ENCODE measurements around the gene COX5B.
"Not testable (repeated sequence)": the region's sequence is repeated elsewhere in the genome, so short reads cannot be mapped to it uniquely, and the experiment has no call there.

The COX5B gene

DNA sequence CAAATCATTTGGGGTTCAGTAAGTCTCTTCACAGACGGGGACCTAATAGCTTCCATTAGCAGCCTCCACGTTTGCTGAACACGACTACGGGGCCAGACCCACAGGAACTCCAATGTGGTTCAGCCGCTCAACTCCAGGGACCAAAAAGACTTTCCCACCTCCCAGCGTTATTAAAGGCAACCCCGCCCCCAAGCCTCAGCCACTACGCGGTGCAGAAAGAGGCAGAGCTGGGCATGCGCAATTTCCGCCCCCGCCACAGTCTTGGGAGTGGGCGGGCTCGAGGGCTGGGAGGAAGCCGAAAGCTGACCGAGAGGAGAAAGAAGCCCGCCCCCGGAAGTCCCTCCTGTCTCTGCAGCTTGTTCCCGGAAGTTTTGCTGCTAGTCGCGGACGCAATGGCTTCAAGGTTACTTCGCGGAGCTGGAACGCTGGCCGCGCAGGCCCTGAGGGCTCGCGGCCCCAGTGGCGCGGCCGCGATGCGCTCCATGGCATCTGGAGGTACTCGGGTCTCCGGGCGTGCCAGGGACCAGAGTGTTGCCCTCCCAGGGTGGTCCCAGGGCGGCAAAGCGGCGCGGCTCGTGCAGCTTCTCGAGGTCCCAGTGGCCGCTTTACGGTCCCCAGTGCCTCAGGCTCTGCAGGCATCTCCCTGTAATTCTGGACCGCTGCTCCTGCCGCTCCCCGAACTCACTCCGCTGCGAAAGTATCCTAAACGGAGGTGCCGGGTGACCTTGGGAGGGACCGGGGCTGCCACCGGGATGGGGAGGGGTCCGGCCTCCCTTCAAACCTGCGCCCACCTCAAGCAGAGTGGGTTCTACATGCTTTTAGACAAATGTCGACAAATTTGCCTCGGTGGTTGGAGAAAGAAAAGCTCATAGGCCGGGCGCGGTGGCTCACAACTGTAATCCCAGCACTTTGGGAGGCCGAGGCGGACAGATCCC lies at the start of gene COX5B:
Gene COX5B, plus strand, starts transcription at position 368 of the 935 bp plus-strand sequence. Its CDS starts 25 bp downstream, at position 393.
- DNase-seq, result peak; percentile 97

DNA sequence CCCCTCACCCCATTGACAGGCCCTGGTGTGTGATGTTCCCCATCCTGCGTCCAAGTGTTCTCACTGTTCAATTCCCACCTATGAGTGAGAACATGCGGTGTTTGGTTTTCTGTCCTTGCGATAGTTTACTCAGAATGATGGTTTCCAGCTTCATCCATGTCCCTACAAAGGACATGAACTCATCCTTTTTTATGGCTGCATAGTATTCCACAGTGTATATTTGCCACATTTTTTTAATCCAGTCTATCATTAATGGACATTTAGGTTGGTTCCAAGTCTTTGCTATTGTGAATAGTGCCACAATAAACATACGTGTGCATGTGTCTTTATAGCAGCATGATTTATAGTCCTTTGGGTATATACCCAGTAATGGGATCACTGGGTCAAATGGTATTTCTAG lies 49.7 kb upstream of the COX5B start:
- not testable (repeated sequence) for DNase-seq

DNA sequence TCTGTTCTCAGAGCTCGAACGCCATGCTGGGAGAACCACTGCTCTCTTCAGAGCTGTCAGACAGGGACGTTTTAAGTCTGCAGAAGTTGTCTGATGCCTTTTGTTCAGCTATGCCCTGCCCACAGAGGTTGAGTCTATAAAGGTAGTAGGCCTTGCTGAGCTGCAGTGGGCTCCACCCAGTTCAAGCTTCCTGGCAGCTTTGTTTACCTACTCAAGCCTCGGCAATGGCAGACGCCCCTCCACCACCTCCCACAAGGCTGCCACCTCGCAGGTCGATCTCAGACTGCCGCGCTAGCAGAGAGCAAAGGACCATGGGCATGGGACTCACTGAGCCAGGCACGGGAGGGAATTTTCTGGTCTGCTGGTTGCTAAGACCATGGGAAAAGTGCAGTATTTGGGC lies 44.3 kb upstream of the COX5B start:
- not testable (repeated sequence) for DNase-seq

- DNase-seq, result not testable (repeated sequence)
Observed at GRCh38 chr2:97605109-97605508, 40.8 kb upstream of the COX5B start.

- not testable (repeated sequence) for DNase-seq
Observed at GRCh38 chr2:97605524-97606339, 40.1 kb upstream of the COX5B start.

- DNase-seq, result not testable (repeated sequence)
Observed at GRCh38 chr2:97608745-97609144, 37.1 kb upstream of the COX5B start.

DNA sequence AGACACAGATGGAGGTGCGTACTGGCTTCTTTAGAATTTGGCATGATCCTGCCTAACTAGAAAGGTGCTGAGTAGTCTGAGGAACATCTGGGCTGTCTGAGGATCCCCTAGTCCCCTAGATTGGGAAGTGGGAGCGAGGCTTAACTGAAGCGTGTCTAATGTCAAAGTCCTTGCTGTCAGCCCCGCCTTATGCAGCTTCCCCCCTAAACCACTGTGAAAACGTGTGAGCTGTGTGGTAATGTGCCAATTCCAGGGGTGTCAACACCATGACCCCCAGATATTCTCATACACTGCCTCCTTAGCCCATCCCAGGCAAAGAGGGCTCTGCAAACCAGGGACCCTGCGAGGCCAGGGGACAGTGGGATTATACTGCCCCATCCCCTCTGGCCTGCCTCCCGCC lies 34.0 kb upstream of the COX5B start:
- DNase-seq, result not testable (repeated sequence)

GRCh38 chr2:97615746-97616145 lies 30.1 kb upstream of the COX5B start:
- DNase-seq, result not testable (repeated sequence)

DNA sequence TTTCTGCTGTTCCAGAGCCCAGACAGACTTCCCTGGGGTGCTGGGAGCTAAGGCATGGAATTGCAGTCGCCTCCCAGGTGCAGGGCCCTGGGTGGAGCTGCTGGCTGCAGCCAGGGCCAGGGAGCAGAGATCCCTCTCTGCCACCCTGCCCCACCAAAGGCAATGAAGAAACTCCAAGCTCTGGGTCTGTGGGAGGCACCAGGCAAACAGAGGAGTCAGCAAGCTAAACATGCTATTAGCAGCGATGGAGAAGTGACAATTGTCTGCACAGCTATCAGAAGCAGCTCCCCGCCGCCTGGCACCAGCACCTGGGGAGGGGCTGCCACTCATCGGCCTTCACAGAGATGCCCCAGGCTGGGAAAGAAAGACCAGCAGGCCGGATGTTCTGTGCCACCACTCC lies 28.0 kb upstream of the COX5B start:
- no peak for DNase-seq

- DNase-seq, result peak; percentile 34
Observed at GRCh38 chr2:97618939-97619827, 26.7 kb upstream of the COX5B start.

DNA sequence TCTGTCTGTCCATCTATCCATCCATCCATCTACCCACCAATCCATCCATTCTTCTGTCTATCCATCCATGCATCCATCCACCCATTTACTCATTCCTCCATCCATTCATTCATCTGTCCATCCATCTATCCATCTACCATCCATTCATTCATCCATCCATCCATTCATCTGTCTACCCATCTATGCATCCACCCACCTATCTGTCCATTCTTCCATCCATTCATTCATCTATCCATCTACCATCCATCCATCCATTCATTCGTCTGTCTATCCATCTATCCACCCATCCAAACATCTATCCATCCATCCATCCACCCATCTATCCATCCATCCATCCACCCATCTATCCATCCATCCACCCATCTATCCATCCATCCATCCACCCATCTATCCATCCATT lies 25.4 kb upstream of the COX5B start:
- DNase-seq, result not testable (repeated sequence)

- DNase-seq, result not testable (repeated sequence)
Observed at GRCh38 chr2:97622976-97623375, 22.9 kb upstream of the COX5B start.

- not testable (repeated sequence) for DNase-seq
Observed at GRCh38 chr2:97625354-97626048, 20.4 kb upstream of the COX5B start.

DNA sequence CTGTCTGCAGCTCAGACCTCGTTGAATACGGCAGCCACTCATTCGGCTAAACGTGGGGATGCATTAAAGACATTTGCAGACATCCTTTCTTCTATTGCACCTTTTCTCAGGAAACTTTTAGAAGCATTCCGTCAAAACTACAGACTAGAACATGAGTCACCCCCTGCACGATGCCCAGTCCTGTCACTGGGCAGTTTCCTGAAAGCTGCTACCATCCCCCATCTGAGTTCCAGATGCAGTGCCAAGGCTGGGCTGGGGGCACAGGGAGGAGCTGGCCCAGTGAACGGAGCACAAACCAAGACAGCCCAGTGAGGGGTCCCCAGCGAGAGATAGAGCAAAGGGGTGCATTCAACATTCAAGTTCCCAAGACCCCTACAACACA lies 19.8 kb upstream of the COX5B start:
- DNase-seq, result not testable (repeated sequence)

DNA sequence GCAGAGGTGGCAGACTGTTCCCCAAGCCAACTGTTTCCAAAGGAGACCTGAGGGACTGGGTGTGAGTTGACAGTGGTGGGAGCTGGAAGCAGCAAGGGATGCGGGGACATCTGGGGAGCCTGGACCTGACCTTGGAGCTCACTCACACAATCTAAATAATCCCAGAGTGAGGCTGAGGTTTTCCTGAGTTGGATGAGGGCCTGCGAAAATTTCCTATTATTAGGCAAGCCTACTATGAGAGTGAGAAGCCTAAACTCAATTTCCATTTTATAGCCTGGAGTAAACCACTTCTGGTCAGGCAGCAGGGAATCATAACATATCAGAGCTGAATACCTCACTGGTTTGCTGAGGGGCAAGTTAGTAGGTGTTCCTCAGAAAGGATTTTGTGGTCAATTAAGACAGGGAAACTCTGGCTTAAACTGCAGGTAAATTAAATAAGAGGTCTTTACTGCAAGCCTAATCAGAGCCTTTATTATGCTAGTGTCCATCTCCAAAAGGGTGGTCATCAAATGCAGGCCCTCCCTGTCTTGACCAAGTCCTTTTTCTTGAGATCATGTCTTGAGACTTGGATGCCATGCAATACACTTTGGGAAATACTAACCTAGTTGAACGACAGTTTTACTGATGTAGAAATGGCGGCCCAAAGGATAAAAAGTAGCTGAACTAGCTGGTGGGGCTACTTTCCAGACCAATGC lies 1.7 kb upstream of the COX5B start:
- no peak for DNase-seq

DNA sequence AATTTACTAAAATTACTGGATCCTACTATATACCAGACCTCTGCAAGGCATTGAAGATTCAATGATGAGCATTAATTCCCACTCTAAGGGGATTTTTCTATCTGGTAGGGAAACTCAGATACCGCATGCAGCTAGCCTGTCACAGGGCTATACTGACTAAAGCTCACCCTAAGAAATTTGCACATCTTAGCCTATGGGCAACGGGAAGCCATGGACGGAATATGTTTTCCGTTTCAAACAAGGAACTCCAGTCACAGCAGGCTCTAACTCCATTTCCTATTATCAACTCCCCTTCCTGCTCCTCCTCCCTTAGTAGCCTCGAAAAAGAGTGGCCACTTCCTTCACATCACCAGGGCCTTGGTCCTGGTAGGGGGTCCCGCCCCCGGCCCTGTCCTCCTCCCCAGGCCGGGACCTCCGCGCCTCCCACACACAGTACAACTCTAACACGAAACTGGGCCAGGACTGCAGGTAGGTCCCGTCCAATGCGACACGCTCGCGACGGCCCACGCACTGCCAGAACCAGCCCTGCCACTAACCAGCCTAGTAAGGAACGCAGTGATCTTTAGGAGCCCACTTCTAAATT lies 659 bp upstream of the COX5B start:
- peak; percentile 9 for DNase-seq

DNA sequence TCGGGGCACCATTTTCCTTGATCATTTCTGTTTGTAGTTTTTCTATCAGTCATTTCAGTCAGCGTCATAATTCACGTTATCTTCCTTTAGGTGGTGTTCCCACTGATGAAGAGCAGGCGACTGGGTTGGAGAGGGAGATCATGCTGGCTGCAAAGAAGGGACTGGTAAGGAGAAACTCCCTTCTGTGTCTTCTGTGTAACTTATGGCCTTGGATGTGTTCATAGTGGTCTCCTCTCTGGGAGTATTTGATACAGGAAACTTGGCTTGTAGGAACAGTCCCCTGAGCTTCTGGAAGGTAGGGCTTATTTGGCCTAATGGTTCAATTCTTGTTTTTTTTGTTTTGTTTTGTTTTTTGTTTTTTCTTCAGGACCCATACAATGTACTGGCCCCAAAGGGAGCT lies 1.1 kb downstream of the COX5B start:
- DNase-seq, result no peak

GRCh38 chr2:97651114-97651513 lies 5.3 kb downstream of the COX5B start:
- no peak for DNase-seq

DNA sequence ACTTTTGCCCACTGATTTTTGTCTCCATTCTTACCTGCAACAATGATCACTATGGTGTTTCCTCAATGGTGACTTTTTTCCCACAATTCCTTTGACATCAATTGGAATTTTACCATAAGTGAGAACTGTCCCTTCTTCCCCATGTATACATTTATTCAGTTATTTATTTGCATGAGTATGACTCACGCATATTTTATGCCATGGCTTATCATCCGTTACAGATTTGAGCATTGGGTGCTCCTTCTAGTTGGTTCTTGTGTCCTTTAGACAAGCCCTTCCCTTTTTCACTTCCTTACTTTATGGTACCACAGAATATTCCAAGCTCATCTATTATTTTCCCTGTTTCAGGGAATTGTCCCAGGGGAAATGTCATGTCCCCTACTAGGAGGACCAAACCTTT lies 7.6 kb downstream of the COX5B start:
- DNase-seq, result no peak

GRCh38 chr2:97653874-97654273 lies 8.0 kb downstream of the COX5B start:
- DNase-seq, result no peak

- no peak for DNase-seq
Observed at GRCh38 chr2:97654309-97654708, 8.4 kb downstream of the COX5B start.

All from fibroblast of skin of right biceps (primary cell).